DMS 273 (cell line): ENCODE results near the gene PARP11.

ENCODE experiments used
- DNase-seq: peaks from one replicate; lab custom pipeline; 2025; ENCODE audit not compliant: unreplicated experiment; lab: John Stamatoyannopoulos, UW

The PARP11 gene

DNA sequence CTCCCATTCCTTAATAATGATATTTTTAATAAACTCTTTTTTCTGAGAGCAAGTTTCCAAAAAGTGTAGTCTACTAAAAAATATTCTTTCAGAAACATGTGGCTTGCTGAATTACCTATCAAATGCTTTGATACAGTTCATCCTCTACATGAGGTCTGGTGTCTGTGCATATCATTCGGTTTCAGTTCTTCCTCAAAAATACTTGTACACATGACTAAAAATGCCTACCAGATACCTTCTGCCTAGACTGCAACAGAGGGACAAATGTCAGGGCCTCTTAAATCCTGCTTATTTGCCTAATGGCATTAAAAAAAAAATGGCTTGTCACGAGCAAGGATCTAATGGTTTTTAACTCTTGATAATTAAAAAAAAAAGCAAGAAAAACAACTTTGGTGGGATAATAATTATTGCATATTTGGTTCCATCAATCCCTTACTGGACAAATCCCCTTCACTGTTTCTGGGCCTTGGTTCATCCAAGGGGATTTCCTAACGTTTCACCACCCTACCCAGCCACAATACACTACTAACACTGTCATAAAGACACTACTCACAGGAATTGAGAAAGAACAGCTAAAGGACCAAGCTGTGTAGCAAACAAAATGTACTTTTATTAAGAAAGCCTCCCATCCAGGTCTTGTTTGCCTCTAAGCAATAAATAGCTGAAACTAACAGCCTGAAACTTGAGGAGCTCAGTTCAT is 45.7 kb downstream of the PARP11 start:
- no peak for DNase-seq

- no peak for DNase-seq
Observed at GRCh38 chr12:3821441-3821840, 51.8 kb downstream of the PARP11 start.

GRCh38 chr12:3820122-3820521 is 53.1 kb downstream of the PARP11 start:
- DNase-seq: no peak

DNA sequence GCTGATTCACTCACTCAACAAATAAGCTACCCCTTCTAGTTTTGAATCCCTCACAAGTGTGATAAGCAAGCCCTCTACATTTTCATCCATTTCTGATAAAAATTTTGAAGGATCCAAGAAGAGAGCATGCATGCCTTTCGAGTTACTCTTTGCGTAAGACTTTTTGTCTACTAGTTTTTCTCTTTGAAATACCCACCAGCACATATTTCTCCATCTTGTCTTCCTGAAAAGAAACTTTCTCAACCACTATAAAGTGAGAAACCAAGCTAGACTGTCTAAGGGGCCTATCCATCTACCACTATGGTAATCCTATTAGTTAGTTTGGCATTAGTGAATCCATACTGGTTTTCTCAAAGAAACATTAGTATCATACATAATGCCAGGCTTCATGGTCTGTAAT is 56.9 kb downstream of the PARP11 start:
- DNase-seq: no peak

DNA sequence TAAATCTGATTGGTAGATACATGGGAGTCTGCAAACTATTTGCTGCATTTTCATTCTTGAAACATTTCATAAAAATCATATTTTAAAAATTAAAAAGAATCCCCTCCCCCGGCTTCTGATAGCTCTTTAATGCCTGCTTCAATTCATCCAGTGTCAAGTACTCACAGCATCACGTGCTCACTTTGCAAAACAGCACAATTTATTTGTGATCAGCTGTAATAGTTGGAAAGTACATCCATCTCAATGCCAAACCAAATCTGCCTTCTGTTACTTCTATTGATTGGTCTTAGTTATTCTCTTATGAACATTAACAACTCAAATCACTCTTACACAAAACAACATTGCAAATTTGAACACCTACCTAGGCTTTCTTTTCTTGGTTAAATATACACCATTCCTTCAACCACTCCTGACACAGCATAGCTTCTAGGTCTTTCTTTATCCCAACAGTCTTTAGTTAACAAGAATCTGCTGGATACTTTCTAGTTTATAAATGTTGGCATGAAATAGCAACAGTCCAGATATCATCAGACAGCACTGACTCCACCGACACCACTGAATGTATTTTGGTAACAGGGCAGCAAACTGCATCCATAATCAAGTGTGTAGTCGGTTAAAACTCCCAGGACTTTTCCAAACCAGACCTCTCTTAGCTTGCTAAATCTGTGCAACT is 58.0 kb downstream of the PARP11 start:
- no peak for DNase-seq

GRCh38 chr12:3810540-3810939 is 62.7 kb downstream of the PARP11 start:
- no peak for DNase-seq

GRCh38 chr12:3810016-3810370 is 63.2 kb downstream of the PARP11 start:
- no peak for DNase-seq

GRCh38 chr12:3809357-3810015 is 63.7 kb downstream of the PARP11 start:
- no peak for DNase-seq

- no peak for DNase-seq
Observed at GRCh38 chr12:3805077-3805476, 68.1 kb downstream of the PARP11 start.

GRCh38 chr12:3803865-3804472 is 69.2 kb downstream of the PARP11 start:
- peak; percentile 70 for DNase-seq

- DNase-seq: no peak
Observed at GRCh38 chr12:3802721-3803120, 70.5 kb downstream of the PARP11 start.

GRCh38 chr12:3797531-3798048 is 75.6 kb downstream of the PARP11 start:
- DNase-seq: peak; percentile 3

- DNase-seq: no peak
Observed at GRCh38 chr12:3795492-3796133, 77.6 kb downstream of the PARP11 start.

GRCh38 chr12:3795066-3795465 is 78.1 kb downstream of the PARP11 start:
- DNase-seq: no peak

DNA sequence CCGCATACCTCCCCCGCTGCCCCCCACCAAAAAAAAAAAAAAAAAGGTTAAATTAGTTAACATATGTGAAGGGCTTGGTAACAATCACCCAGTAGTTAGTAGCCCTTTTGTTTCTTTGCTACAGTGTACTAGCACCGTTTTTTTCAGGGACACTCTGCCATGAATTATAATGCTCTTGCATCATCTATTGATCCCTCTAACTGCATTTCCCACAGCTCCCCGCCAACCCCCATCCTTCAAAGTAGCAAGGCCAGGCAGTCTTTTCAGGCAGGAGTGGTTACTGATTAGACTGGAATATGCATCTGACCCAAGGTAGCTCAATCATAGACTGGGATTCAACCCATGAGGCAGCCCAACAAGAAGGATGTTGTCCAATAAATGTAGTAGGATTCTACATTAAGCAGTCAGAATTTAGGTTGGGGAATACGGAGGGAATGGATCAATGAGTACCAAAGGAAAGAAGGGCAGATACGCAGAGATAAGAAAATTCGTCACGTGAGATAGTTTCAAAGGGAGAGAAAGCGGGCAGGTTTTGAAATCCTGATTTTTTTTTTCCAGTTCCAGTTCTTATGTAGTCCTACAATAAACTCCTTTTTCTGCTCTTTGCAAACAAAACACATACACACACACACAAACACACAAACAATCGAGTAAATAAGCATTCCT is 80.4 kb downstream of the PARP11 start:
- no peak for DNase-seq

DNA sequence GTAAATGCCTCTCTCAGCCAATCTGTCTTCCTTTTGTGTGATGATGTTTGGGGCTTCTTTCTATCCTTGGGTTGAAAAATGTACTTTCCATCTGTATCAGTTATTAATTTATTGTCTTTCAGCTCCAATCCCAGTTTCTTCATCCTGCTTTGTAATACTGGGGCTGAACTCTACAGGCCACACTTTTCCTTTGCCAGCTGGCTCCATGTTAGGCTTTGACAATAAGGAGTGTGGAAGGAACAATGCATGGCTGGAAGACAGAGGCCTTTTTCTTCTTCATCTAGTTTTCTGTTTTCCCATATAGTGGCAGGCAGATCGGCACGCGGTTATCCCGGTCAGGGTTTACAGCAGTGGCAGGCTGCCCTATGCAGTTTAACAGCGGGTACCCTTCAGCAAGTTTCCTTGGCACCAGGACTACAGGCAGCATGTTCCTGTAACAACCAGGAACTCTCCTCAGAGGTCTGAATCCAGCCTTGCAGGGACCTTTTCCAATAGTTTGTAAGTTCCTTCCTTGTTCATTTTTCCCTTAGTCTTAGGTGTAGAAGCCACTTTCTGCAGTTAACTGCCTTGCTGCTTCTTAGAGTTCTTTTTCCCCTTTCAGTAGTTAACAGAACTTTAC is 81.8 kb downstream of the PARP11 start:
- DNase-seq: no peak

DNA sequence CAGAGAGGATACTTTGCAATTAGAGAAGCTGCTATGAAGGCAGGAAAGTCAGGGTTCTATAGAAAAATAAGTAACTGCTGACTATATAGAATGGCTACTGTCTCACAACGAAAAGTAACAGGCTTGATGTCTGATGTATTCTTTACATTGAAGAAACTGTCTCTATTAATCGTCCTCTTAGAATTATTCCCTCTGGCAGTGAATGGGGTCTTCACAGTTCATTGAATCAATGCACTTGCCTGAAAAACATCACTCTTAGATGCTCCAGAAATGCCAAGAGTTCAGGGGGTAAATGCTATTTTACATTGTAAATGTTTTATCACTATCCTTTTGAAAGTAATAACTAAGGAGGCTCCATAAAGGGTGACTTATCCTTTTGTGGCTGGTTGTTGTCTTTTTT is 82.6 kb downstream of the PARP11 start:
- no peak for DNase-seq

- no peak for DNase-seq
Observed at GRCh38 chr12:3789838-3790237, 83.4 kb downstream of the PARP11 start.

GRCh38 chr12:3777206-3777809 is 95.9 kb downstream of the PARP11 start:
- peak; percentile 64 for DNase-seq
